Glomerular visceral epithelial cell (primary cell): ENCODE data around the gene RIMKLB.
"Not testable (repeated sequence)": the region's sequence is repeated elsewhere in the genome, so short reads cannot be mapped to it uniquely, and the experiment has no call there.

Experiments
- DNase-seq: peaks from one replicate; pipeline ENCODE4 v3.0.0-alpha.2; 2016; ENCODE audit errors: extremely low spot score

The RIMKLB gene

GRCh38 chr12:8692573-8692972, 5.2 kb upstream of the RIMKLB start:
- DNase-seq = peak; percentile 25

- DNase-seq = no peak
Measured at GRCh38 chr12:8695116-8695515, 2.7 kb upstream of the RIMKLB start.

GRCh38 chr12:8696442-8697090, 1.2 kb upstream of the RIMKLB start:
- DNase-seq = no peak

- peak; percentile 37 for DNase-seq
Measured at GRCh38 chr12:8697120-8697475, 693 bp upstream of the RIMKLB start.

GRCh38 chr12:8698132-8698851, 501 bp downstream of the RIMKLB start:
- DNase-seq = peak; percentile 66

GRCh38 chr12:8698879-8699278, 1.1 kb downstream of the RIMKLB start:
- DNase-seq = no peak

- no peak for DNase-seq
Measured at GRCh38 chr12:8699714-8700113, 1.9 kb downstream of the RIMKLB start.

- DNase-seq = no peak
Measured at GRCh38 chr12:8701046-8701660, 3.4 kb downstream of the RIMKLB start.

- DNase-seq = no peak
Measured at GRCh38 chr12:8702159-8702558, 4.4 kb downstream of the RIMKLB start.

- DNase-seq = peak; percentile 45
Measured at GRCh38 chr12:8709124-8709830, 11.5 kb downstream of the RIMKLB start.

- no peak for DNase-seq
Measured at GRCh38 chr12:8712572-8712971, 14.8 kb downstream of the RIMKLB start.

GRCh38 chr12:8722286-8722800, 24.6 kb downstream of the RIMKLB start:
- DNase-seq = no peak

- no peak for DNase-seq
Measured at GRCh38 chr12:8734873-8735381, 37.1 kb downstream of the RIMKLB start.

GRCh38 chr12:8742501-8742900, 44.7 kb downstream of the RIMKLB start:
- DNase-seq = peak; percentile 13

- not testable (repeated sequence) for DNase-seq
Measured at GRCh38 chr12:8743121-8743520, 45.3 kb downstream of the RIMKLB start.

GRCh38 chr12:8745631-8746030, 47.8 kb downstream of the RIMKLB start:
- DNase-seq = not testable (repeated sequence)

- DNase-seq = no peak
Measured at GRCh38 chr12:8746046-8746445, 48.3 kb downstream of the RIMKLB start.

- DNase-seq = not testable (repeated sequence)
Measured at GRCh38 chr12:8760076-8760475, 62.3 kb downstream of the RIMKLB start.

- DNase-seq = not testable (repeated sequence)
Measured at GRCh38 chr12:8762701-8763100, 64.9 kb downstream of the RIMKLB start.

GRCh38 chr12:8766121-8766520, 68.3 kb downstream of the RIMKLB start:
- not testable (repeated sequence) for DNase-seq

- no peak for DNase-seq
Measured at GRCh38 chr12:8770499-8770898, 72.7 kb downstream of the RIMKLB start.

- no peak for DNase-seq
Measured at GRCh38 chr12:8771072-8771471, 73.3 kb downstream of the RIMKLB start.
